HepG2 (cell line): Measurements from ENCODE around the gene PTPRN. TPM values are rescaled to one million over a fixed set of nuclear protein-coding genes. Genes with fewer than 3 reads are reported as not detected.

ENCODE experiments used
- ATAC-seq: fragments of 200-7000 bp; cut with Tn5 transposase; 3 replicates; pipeline ENCODE4 v1.9.1; 2020; ENCODE audit warnings: mild to moderate bottlenecking, moderate library complexity
- BruUV-seq: library from RNA; stranded (reverse); fragments of 400-500 nt; replicated peaks from 2 replicates; lab custom pipeline; 2021; lab: Mats Ljungman, UMichigan
- CTCF ChIA-PET: fragments of 300-600 bp; formaldehyde crosslinking; extraction: SDS; loops from one replicate; lab custom pipeline; 2021; ENCODE audit warnings: low total read pairs, inconsistent platforms, low intra/inter-chr PET ratio; lab: Yijun Ruan, JAX
- POLR2A ChIA-PET: fragments of 350-600 bp; sonication (Branson Sonifier 250); formaldehyde crosslinking; loops from one replicate; lab custom pipeline; 2020; ENCODE audit warnings: antibody characterized with exemption, inconsistent platforms; lab: Yijun Ruan, JAX
- DNase-seq: peaks from one replicate; pipeline ENCODE4 v3.0.0-alpha.2; 2015; ENCODE audit warnings: low spot score
- FAIRE-seq: peaks from 3 replicates; lab custom pipeline; 2011; peaks lifted over from hg19 to GRCh38; lab: Jason Lieb, UNC
- H2AFZ ChIP-seq: one replicate; pipeline ENCODE4 v1.6.1; 2011; ENCODE audit warnings: low read length, inconsistent platforms
- H3K27ac ChIP-seq: fragments of 300-600 bp; 3 replicates; pipeline ENCODE4 v1.8.0; 2011; ENCODE audit warnings: mixed run types, mild to moderate bottlenecking, mixed read lengths, low read length, inconsistent platforms; ENCODE audit not compliant: insufficient read depth; ENCODE audit errors: extremely low read length
- H3K27me3 ChIP-seq, 2 experiments: fragments of 200-600 bp in 1 of 2; 2 replicates in 1 of 2; 3 replicates in 1 of 2; pipeline versions ENCODE4 v1.6.0 to v1.8.0; 2011; ENCODE audit warnings: low read length in 2 of 2, mild to moderate bottlenecking in 2 of 2, moderate library complexity in 2 of 2, inconsistent platforms in 1 of 2; ENCODE audit not compliant: insufficient read depth in 2 of 2, control insufficient read depth in 1 of 2
- H3K36me3 ChIP-seq, 2 experiments: fragments of 200-600 bp in 1 of 2; replicated peaks in 1 of 2; 2 replicates in 1 of 2; 3 replicates in 1 of 2; pipeline versions ENCODE4 v1.5.1 to v1.8.0; 2011; ENCODE audit warnings: low read length in 2 of 2, inconsistent platforms in 1 of 2; ENCODE audit not compliant: insufficient read depth in 2 of 2, control insufficient read depth in 1 of 2
- H3K4me1 ChIP-seq: 2 replicates; pipeline ENCODE4 v1.5.1; 2012; ENCODE audit warnings: low read length, inconsistent platforms; ENCODE audit not compliant: insufficient read depth
- H3K4me2 ChIP-seq: 2 replicates; pipeline ENCODE4 v1.6.0; 2011; ENCODE audit warnings: low read depth, low read length, inconsistent platforms
- H3K4me3 ChIP-seq, 3 experiments: fragments of 200-600 bp in 1 of 3; sonication (generic), shearing (Covaris generic) in 1 of 3; replicated peaks in 1 of 3; 2 replicates each; pipeline ENCODE4 v1.5.1; 2011 to 2016; ENCODE audit warnings: low read length in 3 of 3, inconsistent platforms in 2 of 3, low read depth in 2 of 3, mild to moderate bottlenecking in 2 of 3, control low read depth in 1 of 3, mixed read lengths in 1 of 3; ENCODE audit not compliant: insufficient read depth in 1 of 3
- H3K79me2 ChIP-seq: one replicate; pipeline ENCODE4 v1.6.1; 2011; ENCODE audit warnings: low read length, inconsistent platforms; ENCODE audit not compliant: insufficient read depth
- H3K9ac ChIP-seq: 2 replicates; pipeline ENCODE4 v1.6.0; 2011; ENCODE audit warnings: mild to moderate bottlenecking, low read depth, low read length, inconsistent platforms; ENCODE audit not compliant: insufficient read depth
- H3K9me3 ChIP-seq: 2 replicates; pipeline ENCODE4 v1.5.1; 2012; ENCODE audit warnings: mild to moderate bottlenecking, low read length
- H4K20me1 ChIP-seq: 2 replicates; pipeline ENCODE4 v1.6.0; 2011; ENCODE audit warnings: inconsistent platforms, mild to moderate bottlenecking, low read length, moderate library complexity; ENCODE audit not compliant: insufficient read depth
- ATF4 ChIP-seq, 2 experiments: fragments of 450-650 bp in 1 of 2; sonication (generic) in 1 of 2; formaldehyde crosslinking; IDR thresholded peaks; 2 replicates each; pipeline versions ENCODE4 v1.5.0 to v1.8.0; 2020 to 2022; ENCODE audit warnings: mild to moderate bottlenecking in 1 of 2, missing genetic modification reagents in 1 of 2
- EP300 ChIP-seq, 3 experiments: sonication (generic) in 1 of 3; formaldehyde crosslinking in 1 of 3; IDR thresholded peaks; 2 replicates each; pipeline versions ENCODE4 v1.5.1 to v1.6.1; 2011 to 2020; ENCODE audit warnings: low read depth in 2 of 3, low read length in 2 of 3, borderline replicate concordance in 1 of 3, improper control_type of control experiment in 1 of 3, mild to moderate bottlenecking in 1 of 3, missing genetic modification reagents in 1 of 3, moderate library complexity in 1 of 3
- GLI4 ChIP-seq: sonication (generic); formaldehyde crosslinking; IDR thresholded peaks from 2 replicates; pipeline ENCODE4 v1.5.1; 2020; ENCODE audit warnings: missing genetic modification reagents, mild to moderate bottlenecking, moderate library complexity, borderline replicate concordance
- HDAC1 ChIP-seq: sonication (generic); formaldehyde crosslinking; IDR thresholded peaks from 2 replicates; pipeline ENCODE4 v1.5.1; 2020; ENCODE audit warnings: mild to moderate bottlenecking, missing genetic modification reagents
- HIC2 ChIP-seq: sonication (generic); formaldehyde crosslinking; IDR thresholded peaks from 2 replicates; pipeline ENCODE4 v1.9.0; 2022; ENCODE audit warnings: low read depth, missing genetic modification reagents
- MEIS1 ChIP-seq: sonication (generic); formaldehyde crosslinking; IDR thresholded peaks from 2 replicates; pipeline ENCODE4 v1.9.0; 2021; ENCODE audit warnings: mild to moderate bottlenecking, missing genetic modification reagents, moderate library complexity, borderline replicate concordance
- MEIS2 ChIP-seq: sonication (generic); formaldehyde crosslinking; IDR thresholded peaks from 2 replicates; pipeline ENCODE4 v1.9.0; 2021; ENCODE audit warnings: mild to moderate bottlenecking, missing genetic modification reagents
- NFIB ChIP-seq: sonication (generic); formaldehyde crosslinking; IDR thresholded peaks from 2 replicates; pipeline ENCODE4 v1.9.0; 2021; ENCODE audit warnings: missing genetic modification reagents, mild to moderate bottlenecking, borderline replicate concordance
- RBFOX2 ChIP-seq: fragments of 200-400 bp; formaldehyde crosslinking; IDR thresholded peaks from 2 replicates; pipeline ENCODE4 v1.6.1; 2017; ENCODE audit warnings: low read depth, mild to moderate bottlenecking, low read length
- THYN1 ChIP-seq: sonication (generic); formaldehyde crosslinking; IDR thresholded peaks from 2 replicates; pipeline ENCODE4 v1.8.1; 2023; ENCODE audit warnings: low read depth, mild to moderate bottlenecking, moderate library complexity, missing genetic modification reagents, borderline replicate concordance
- YY1 ChIP-seq: IDR thresholded peaks from 2 replicates; pipeline ENCODE4 v1.6.1; 2011; ENCODE audit warnings: low read length, low read depth, moderate library complexity, mild to moderate bottlenecking; ENCODE audit not compliant: insufficient read depth, insufficient replicate concordance
- ZNF225 ChIP-seq: sonication (generic); formaldehyde crosslinking; IDR thresholded peaks from 2 replicates; pipeline ENCODE4 v1.4.0; 2020; ENCODE audit warnings: mild to moderate bottlenecking, missing genetic modification reagents
- ZNF274 ChIP-seq: sonication (generic); formaldehyde crosslinking; IDR thresholded peaks from 2 replicates; pipeline ENCODE4 v1.5.1; 2020; ENCODE audit warnings: mild to moderate bottlenecking, missing genetic modification reagents
- ZNF598 ChIP-seq: sonication (generic); formaldehyde crosslinking; IDR thresholded peaks from 2 replicates; pipeline ENCODE4 v1.5.1; 2020; ENCODE audit warnings: mild to moderate bottlenecking, missing genetic modification reagents, borderline replicate concordance
- ZSCAN21 ChIP-seq: sonication (generic); formaldehyde crosslinking; IDR thresholded peaks from 2 replicates; pipeline ENCODE4 v1.8.0; 2022; ENCODE audit warnings: mild to moderate bottlenecking, missing genetic modification reagents, moderate library complexity, borderline replicate concordance
- WGBS: methylation state at CpG from one replicate; pipeline ENCODE4 v1.1.6; 2017; ENCODE audit warnings: low lambda C conversion rate; 5-methylcytosine and 5-hydroxymethylcytosine counted together
- in situ Hi-C: cut with HindIII; loops from 2 replicates; pipeline ENCODE4 v1.10.0; 2017; ENCODE audit warnings: low pct_unique_long_range_greater_than_20kb; ENCODE audit not compliant: extremely low pct_ligation_motif_present
- intact Hi-C: fragments of 100-400 bp; cut with micrococcal nuclease; formaldehyde crosslinking; loops from one replicate; pipeline ENCODE4 v1.10.0; 2022; ENCODE audit not compliant: unreplicated experiment
- polyA plus RNA-seq, 8 experiments: library from polyadenylated mRNA; depleted of rRNA in 3 of 8; stranded (reverse) in 7 of 8; unstranded in 1 of 8; fragments of >200 nt; fragmentation: Illumina TruSeq in 4 of 8; extraction: Trizol in 4 of 8; gene quantifications; 2 replicates each; pipeline versions ENCODE4 v1.2.1 to v1.2.3, GENCODE V29; 2011 to 2016; ENCODE audit warnings: low read depth in 4 of 8, missing spikeins in 1 of 8, mixed read lengths in 1 of 8; ENCODE audit not compliant: insufficient read depth in 1 of 8
- total RNA-seq, 5 experiments: library from RNA; depleted of rRNA; stranded (reverse); fragments of >200 nt; fragmentation: Illumina TruSeq; extraction: Trizol; gene quantifications; 2 replicates each; pipeline ENCODE4 v1.2.3, GENCODE V29; 2016; ENCODE audit warnings: low read depth in 1 of 5

Gene PTPRN
- total and polyA plus RNA-seq, 2 of the 13 experiments (the other 11 are each of a cell fraction or from before 2014, with no cell fraction given), result 0.26 TPM; not detected in 1

GRCh38 chr2:219269362-219270054, 39.7 kb downstream of the PTPRN start:
- Histone ChIP-seq H3K4me3 (0 out of 6 replicates have a peak overlapping the region, but pooled peaks of 1 of the 3 experiments have one; percentile 29), H2AFZ (no peak overlapping the region), H3K9ac (no peak overlapping the region), H4K20me1 (no peaks in the 10 kb centered on the region), H3K36me3 (no peaks in the 10 kb centered on the region), H3K79me2 (no peaks in the 10 kb centered on the region), H3K9me3 (no peaks in the 10 kb centered on the region), H3K27ac (peak overlapping the region; percentile 3), H3K27me3 (peaks cover 2 to 24% of the 10 kb centered on the region in 2 experiments; a peak in 3 of 5 replicates), H3K4me1 (peaks cover 37% of the 10 kb centered on the region), H3K4me2 (peak overlapping the region; percentile 52)
- intact Hi-C loops (no loop called here), in situ Hi-C loops (no loop called here)
- FAIRE-seq (peak; percentile 57), ATAC-seq (peak; percentile 76), DNase-seq (peak; percentile 54)
- 10% methylated on average over 6 of the region's 8 CpGs for WGBS
- ChIA-PET POLR2A (interaction anchor here (0.9 to 2.1 kb wide), 12 partner anchors 8 to 118 kb away, joined by 3 to 22 read pairs (median 4); partner anchors contain the start of genes ANKZF1, ATG9A, DNAJB2 and DNPEP), CTCF (no interaction called here)
- no TSS peak for BruUV-seq
- TF ChIP-seq HDAC1 (CRISPR knock-in tag) (peak; percentile 27; the same call in 1 of the 2 replicates), HIC2 (CRISPR knock-in tag) (peak; percentile 91), RBFOX2 (no peak), MEIS2 (CRISPR knock-in tag) (no peak), GLI4 (CRISPR knock-in tag) (no peak), THYN1 (CRISPR knock-in tag) (no peak), NFIB (CRISPR knock-in tag) (no peak), ZNF598 (CRISPR knock-in tag) (no peak), ZNF225 (CRISPR knock-in tag) (0 out of 2 replicates have a peak, but pooled peaks have one; percentile 26), ATF4 (CRISPR knock-in tag; IDR thresholded peaks at IDR 0.05) (no peak), YY1 (no peak), ZSCAN21 (CRISPR knock-in tag) (no peak), EP300 (IDR thresholded peaks at IDR 0.05; ENCODE audit: low read depth in 2 of 2, low read length in 2 of 2) (0 out of 4 replicates have a peak, but pooled peaks of 1 of the 2 experiments have one; percentile 14), EP300 (CRISPR knock-in tag; IDR thresholded peaks at IDR 0.05; ENCODE audit: borderline replicate concordance) (no peak), MEIS1 (CRISPR knock-in tag) (no peak), ZNF274 (CRISPR knock-in tag) (no peak)
